Endothelial cell of umbilical vein (primary cell): Measurements from ENCODE around the gene UBTD2. TPM values are rescaled to one million over a fixed set of nuclear protein-coding genes. Genes with fewer than 3 reads are reported as not detected.
"Not testable (repeated sequence)": the region's sequence is repeated elsewhere in the genome, so short reads cannot be mapped to it uniquely, and the experiment has no call there.

Source experiments
- BruUV-seq: library from RNA; stranded (reverse); fragments of 400-500 nt; replicated peaks from 2 replicates; lab custom pipeline; 2021; lab: Mats Ljungman, UMichigan
- CTCF ChIA-PET: fragments of 300-600, 350-600 bp; sonication (Branson Sonifier 250); formaldehyde crosslinking; loops from one replicate; lab custom pipeline; 2021; ENCODE audit warnings: antibody characterized with exemption, inconsistent platforms; lab: Charles Lee
- POLR2A ChIA-PET: fragments of 300-600, 350-600 bp; sonication (Branson Sonifier 250); formaldehyde crosslinking; loops from one replicate; lab custom pipeline; 2021; ENCODE audit warnings: antibody characterized with exemption, inconsistent platforms; lab: Charles Lee
- DNase-seq: peaks from one replicate; pipeline ENCODE4 v3.0.0-alpha.2; 2011; ENCODE audit warnings: low read depth, low spot score
- FAIRE-seq: peaks from 2 replicates; lab custom pipeline; 2011; peaks lifted over from hg19 to GRCh38; lab: Jason Lieb, UNC
- H2AFZ ChIP-seq: 2 replicates; pipeline ENCODE4 v1.6.0; 2012; ENCODE audit warnings: low read depth, low read length, control low read depth, inconsistent platforms
- H3K27ac ChIP-seq: 2 replicates; pipeline ENCODE4 v1.5.1; 2011; ENCODE audit warnings: low read depth, mild to moderate bottlenecking, control low read depth, low read length, moderate library complexity; ENCODE audit not compliant: insufficient read depth
- H3K27me3 ChIP-seq, 2 experiments: 2 replicates each; pipeline versions ENCODE4 v1.6.0 to v1.6.1; 2011; ENCODE audit warnings: low read length in 2 of 2, mixed read lengths in 1 of 2; ENCODE audit not compliant: control insufficient read depth in 2 of 2, insufficient read depth in 2 of 2
- H3K36me3 ChIP-seq, 2 experiments: 2 replicates in 1 of 2; 3 replicates in 1 of 2; pipeline ENCODE4 v1.5.1; 2011; ENCODE audit warnings: low read length in 2 of 2, mild to moderate bottlenecking in 1 of 2, moderate library complexity in 1 of 2; ENCODE audit not compliant: control insufficient read depth in 2 of 2, insufficient read depth in 2 of 2; ENCODE audit errors: extremely low read depth in 1 of 2
- H3K4me1 ChIP-seq: 3 replicates; pipeline ENCODE4 v1.5.1; 2011; ENCODE audit warnings: mild to moderate bottlenecking, low read length; ENCODE audit not compliant: control insufficient read depth, insufficient read depth; ENCODE audit errors: extremely low read depth
- H3K4me2 ChIP-seq: 2 replicates; pipeline ENCODE4 v1.6.1; 2011; ENCODE audit warnings: low read length, control low read depth, mixed read lengths; ENCODE audit not compliant: insufficient read depth
- H3K4me3 ChIP-seq, 3 experiments: fragments of 200-600 bp in 1 of 3; sonication (generic), shearing (Covaris generic) in 1 of 3; replicated peaks in 1 of 3; 2 replicates each; pipeline ENCODE4 v1.5.1; 2011 to 2016; ENCODE audit warnings: control low read depth in 3 of 3, low read length in 3 of 3, mild to moderate bottlenecking in 2 of 3, inconsistent platforms in 1 of 3, low read depth in 1 of 3, moderate library complexity in 1 of 3; ENCODE audit not compliant: insufficient read depth in 1 of 3
- H3K79me2 ChIP-seq: 2 replicates; pipeline ENCODE4 v1.6.0; 2012; ENCODE audit warnings: low read length, inconsistent platforms; ENCODE audit not compliant: control insufficient read depth, insufficient read depth
- H3K9ac ChIP-seq: replicated peaks from 2 replicates; pipeline ENCODE3; 2011; ENCODE audit warnings: low read length, control low read depth; ENCODE audit not compliant: insufficient read depth; ENCODE audit errors: extremely low read depth
- H3K9me1 ChIP-seq: replicated peaks from 3 replicates; pipeline ENCODE4 v1.6.0; 2011; ENCODE audit warnings: mild to moderate bottlenecking, low read length; ENCODE audit not compliant: control insufficient read depth, insufficient read depth; ENCODE audit errors: extremely low read depth
- H3K9me3 ChIP-seq: replicated peaks from 2 replicates; pipeline ENCODE4 v1.5.1; 2012; ENCODE audit warnings: low read length, inconsistent platforms; ENCODE audit not compliant: control insufficient read depth, insufficient read depth
- H4K20me1 ChIP-seq: replicated peaks from 2 replicates; pipeline ENCODE3; 2011; ENCODE audit warnings: mild to moderate bottlenecking, low read length; ENCODE audit not compliant: control insufficient read depth, insufficient read depth; ENCODE audit errors: extremely low read depth
- GATA2 ChIP-seq: IDR thresholded peaks from 2 replicates; pipeline ENCODE4 v1.7.0; 2011; ENCODE audit warnings: low read depth, mild to moderate bottlenecking, moderate library complexity, mixed read lengths, low read length; ENCODE audit not compliant: insufficient read length, insufficient read depth
- dilution Hi-C: fragments of 300-500 bp; cut with MboI; formaldehyde crosslinking; loops from one replicate; pipeline ENCODE4 v1.15.0; 2019; ENCODE audit warnings: low sequenced_read_pairs; ENCODE audit not compliant: extremely low pct_ligation_motif_present
- intact Hi-C: fragments of 100-400 bp; cut with micrococcal nuclease; formaldehyde crosslinking; loops from one replicate; pipeline ENCODE4 v1.10.0; 2022
- polyA plus RNA-seq, 4 experiments: library from polyadenylated mRNA; depleted of rRNA in 3 of 4; stranded (reverse) in 3 of 4; unstranded in 1 of 4; fragments of >200 nt; gene quantifications; 2 replicates each; pipeline versions ENCODE4 v1.2.1 to v1.2.3, GENCODE V29; 2011 to 2012; ENCODE audit warnings: missing spikeins in 1 of 4
- total RNA-seq: library from RNA; stranded (reverse); gene quantifications from 2 replicates; pipeline ENCODE4 v1.2.3, GENCODE V29; 2021
- TF ChIP-seq, protein P1 (sequence below), 2 donors: IDR thresholded peaks; 1 replicate in 1 of 2; 2 replicates in 1 of 2; pipeline ENCODE4 v1.5.1; 2011; ENCODE audit warnings: low read length in 2 of 2, mild to moderate bottlenecking in 2 of 2, moderate library complexity in 2 of 2, control low read depth in 1 of 2, inconsistent platforms in 1 of 2, low read depth in 1 of 2; ENCODE audit not compliant: insufficient read depth in 1 of 2; ENCODE audit errors: extremely low read depth in 1 of 2

The UBTD2 gene
- total and polyA plus RNA-seq, 2 donors (not counting 3 experiments of a cell fraction or from before 2014, with no cell fraction given) = 10.1 to 22.6 TPM

DNA sequence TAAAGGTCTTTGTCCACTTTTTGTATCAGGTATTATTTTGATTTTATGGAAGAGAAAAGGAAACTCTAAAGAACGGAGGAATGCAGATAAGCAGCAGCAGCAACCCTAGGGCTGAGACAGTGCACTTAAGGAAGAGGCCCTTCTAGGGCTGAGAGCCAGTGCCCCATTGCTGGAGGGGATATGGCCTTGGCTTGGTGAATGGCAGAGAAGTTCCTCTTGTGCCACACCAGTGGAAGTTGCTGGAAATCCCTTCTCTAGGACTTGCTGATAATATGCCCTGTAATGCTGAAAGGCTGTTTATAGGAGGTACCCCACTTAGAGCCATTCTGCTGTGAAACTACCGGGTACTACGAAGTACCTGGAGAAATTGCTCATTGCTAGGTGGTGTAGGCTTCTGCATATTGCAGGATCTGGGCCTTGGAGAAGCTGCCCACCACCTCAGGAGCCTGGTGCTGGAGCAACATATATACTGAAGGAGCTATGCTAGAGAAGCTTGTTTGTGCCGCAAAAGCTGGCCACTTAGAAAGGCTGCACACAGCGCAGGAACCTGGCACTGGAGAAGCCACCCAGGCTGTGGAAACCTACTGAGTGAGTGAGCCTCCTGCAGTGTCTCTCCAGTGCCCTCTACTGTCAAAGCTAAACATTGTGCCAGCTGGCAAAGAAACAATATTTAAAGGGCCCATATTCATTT, 9.6 kb upstream of the UBTD2 start:
- Histone ChIP-seq H2AFZ (no peak overlapping the region), H3K4me2 (no peak overlapping the region), H3K4me3 (no peak overlapping the region), H3K9me1 (no peaks in the 10 kb centered on the region), H3K27me3 (peaks cover 2 to 7% of the 10 kb centered on the region in 2 experiments), H4K20me1 (no peaks in the 10 kb centered on the region), H3K79me2 (no peaks in the 10 kb centered on the region), H3K9ac (no peak overlapping the region), H3K36me3 (no peaks in the 10 kb centered on the region), H3K27ac (no peak overlapping the region), H3K9me3 (no peaks in the 10 kb centered on the region), H3K4me1 (no peaks in the 10 kb centered on the region)
- TF ChIP-seq GATA2 = no peak
- TF ChIP-seq, protein P1, sequence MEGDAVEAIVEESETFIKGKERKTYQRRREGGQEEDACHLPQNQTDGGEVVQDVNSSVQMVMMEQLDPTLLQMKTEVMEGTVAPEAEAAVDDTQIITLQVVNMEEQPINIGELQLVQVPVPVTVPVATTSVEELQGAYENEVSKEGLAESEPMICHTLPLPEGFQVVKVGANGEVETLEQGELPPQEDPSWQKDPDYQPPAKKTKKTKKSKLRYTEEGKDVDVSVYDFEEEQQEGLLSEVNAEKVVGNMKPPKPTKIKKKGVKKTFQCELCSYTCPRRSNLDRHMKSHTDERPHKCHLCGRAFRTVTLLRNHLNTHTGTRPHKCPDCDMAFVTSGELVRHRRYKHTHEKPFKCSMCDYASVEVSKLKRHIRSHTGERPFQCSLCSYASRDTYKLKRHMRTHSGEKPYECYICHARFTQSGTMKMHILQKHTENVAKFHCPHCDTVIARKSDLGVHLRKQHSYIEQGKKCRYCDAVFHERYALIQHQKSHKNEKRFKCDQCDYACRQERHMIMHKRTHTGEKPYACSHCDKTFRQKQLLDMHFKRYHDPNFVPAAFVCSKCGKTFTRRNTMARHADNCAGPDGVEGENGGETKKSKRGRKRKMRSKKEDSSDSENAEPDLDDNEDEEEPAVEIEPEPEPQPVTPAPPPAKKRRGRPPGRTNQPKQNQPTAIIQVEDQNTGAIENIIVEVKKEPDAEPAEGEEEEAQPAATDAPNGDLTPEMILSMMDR (IDR thresholded peaks at IDR 0.05; ENCODE audit: extremely low read depth in 1 of 2, insufficient read depth in 1 of 2, low read depth in 1 of 2, low read length in 2 of 2) = peak; percentile 81 to 87
- intact Hi-C loops = loop anchor here (1.0 to 2.0 kb wide), 4 partner anchors 105 to 381 kb away; partner anchors contain the start of gene STK10
- DNase-seq (peak; percentile 63), FAIRE-seq (peak; percentile 94)
- dilution Hi-C loops = no loop called here
- BruUV-seq = no TSS peak
- ChIA-PET POLR2A (interaction anchor here (1.8 kb wide), 1 partner anchor 10 kb away, joined by 7 read pairs; the partner anchor contains the start of gene UBTD2), CTCF (interaction anchor here (0.6 to 3.6 kb wide), 27 partner anchors 8 to 405 kb away, joined by 3 to 36 read pairs (median 5); partner anchors contain the start of genes STK10 and UBTD2)

DNA sequence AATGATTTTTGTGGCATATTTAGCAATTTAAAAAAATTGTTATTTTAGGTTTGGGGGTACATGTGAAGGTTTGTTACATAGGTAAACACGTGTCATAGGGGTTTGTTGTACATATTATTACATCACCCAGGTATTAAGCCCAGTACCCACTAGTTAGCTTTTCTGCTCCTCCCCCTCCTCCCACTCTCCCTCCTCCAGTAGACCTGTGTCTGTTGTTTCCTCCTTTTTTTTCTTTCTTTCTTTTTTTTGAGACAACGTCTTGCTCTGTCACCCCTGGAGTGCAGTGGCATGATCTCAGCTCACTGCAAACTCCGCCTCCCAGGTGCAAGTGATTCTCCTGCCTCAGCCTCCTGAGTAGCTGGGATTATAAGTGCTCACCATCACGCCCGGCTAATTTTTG, 8.3 kb upstream of the UBTD2 start:
- H4K20me1 ChIP-seq, H3K9ac ChIP-seq, POLR2A ChIA-PET, FAIRE-seq, H3K4me2 ChIP-seq, H3K36me3 ChIP-seq, BruUV-seq, H3K27ac ChIP-seq, H2AFZ ChIP-seq, dilution Hi-C loops, H3K4me3 ChIP-seq, H3K9me1 ChIP-seq, H3K9me3 ChIP-seq, H3K79me2 ChIP-seq, H3K4me1 ChIP-seq, DNase-seq, H3K27me3 ChIP-seq: not testable (repeated sequence)
- intact Hi-C loops = loop anchor here (2.0 kb wide), 1 partner anchor 233 kb away; no protein-coding TSS in a partner anchor
- CTCF ChIA-PET = interaction anchor here (0.7 to 3.6 kb wide), 7 partner anchors 9 to 873 kb away, joined by 4 to 36 read pairs (median 8); partner anchors contain the start of genes STK10 and UBTD2
